Naive thymus-derived CD4-positive, alpha-beta T cell (primary cell): ENCODE results near the gene TPM2. TPM values are rescaled to one million over a fixed set of nuclear protein-coding genes. Genes with fewer than 3 reads are reported as not detected.
"Not testable (repeated sequence)": the region's sequence is repeated elsewhere in the genome, so short reads cannot be mapped to it uniquely, and the experiment has no call there.

Source experiments
- ATAC-seq: fragments of 150-1000 bp; cut with Tn5 transposase; 2 replicates; pipeline ENCODE4 v1.10.0; 2021; ENCODE audit warnings: mild to moderate bottlenecking, moderate library complexity
- CTCF ChIA-PET: fragments of 350-600 bp; sonication (Branson Sonifier 250); formaldehyde crosslinking; loops from one replicate; lab custom pipeline; 2021; ENCODE audit warnings: antibody characterized with exemption; lab: Charles Lee
- POLR2A ChIA-PET: fragments of 350-600 bp; sonication (Branson Sonifier 250); formaldehyde crosslinking; loops from one replicate; lab custom pipeline; 2021; ENCODE audit warnings: antibody characterized with exemption, inconsistent platforms; lab: Charles Lee
- DNase-seq, 9 donors: peaks; one replicate each; pipeline versions ENCODE4 v3.0.0 to v3.0.0-alpha.2; 2020 to 2022; ENCODE audit warnings: mixed read lengths in 1 of 9
- H3K27ac ChIP-seq: one replicate; pipeline ENCODE4 v1.7.0; 2013; ENCODE audit warnings: mild to moderate bottlenecking, low read depth, low read length, moderate library complexity
- H3K27me3 ChIP-seq, 2 donors: one replicate each; pipeline ENCODE4 v1.7.0; 2013; ENCODE audit warnings: low read length in 2 of 2, mild to moderate bottlenecking in 2 of 2, moderate library complexity in 2 of 2; ENCODE audit not compliant: control insufficient read depth in 2 of 2, insufficient read depth in 2 of 2
- H3K36me3 ChIP-seq, 3 experiments: 1 replicate in 2 of 3; 2 replicates in 1 of 3; pipeline ENCODE4 v1.7.0; 2013; ENCODE audit warnings: low read length in 3 of 3, mild to moderate bottlenecking in 3 of 3, moderate library complexity in 1 of 3; ENCODE audit not compliant: insufficient read depth in 3 of 3, control insufficient read depth in 2 of 3
- H3K4me1 ChIP-seq, 2 donors: one replicate each; pipeline ENCODE4 v1.7.0; 2013; ENCODE audit warnings: low read length in 2 of 2, mild to moderate bottlenecking in 2 of 2, moderate library complexity in 1 of 2; ENCODE audit not compliant: control insufficient read depth in 2 of 2, insufficient read depth in 2 of 2
- H3K4me3 ChIP-seq: 2 replicates; pipeline ENCODE4 v1.7.0; 2013; ENCODE audit warnings: mild to moderate bottlenecking, low read length
- H3K9me3 ChIP-seq, 3 experiments: 1 replicate in 2 of 3; 2 replicates in 1 of 3; pipeline ENCODE4 v1.7.0; 2013; ENCODE audit warnings: low read length in 3 of 3; ENCODE audit not compliant: control insufficient read depth in 2 of 3
- H3K27ac Mint-ChIP-seq, 9 donors: one replicate each; pipeline ENCODE4 v1.8.0; 2020 to 2022; ENCODE audit warnings: mixed read lengths in 9 of 9, mild to moderate bottlenecking in 8 of 9, moderate library complexity in 5 of 9, inconsistent platforms in 2 of 9
- H3K27me3 Mint-ChIP-seq, 5 donors: one replicate each; pipeline ENCODE4 v1.8.0; 2021 to 2022; ENCODE audit warnings: mixed read lengths in 5 of 5, mild to moderate bottlenecking in 1 of 5
- H3K36me3 Mint-ChIP-seq, 5 donors: one replicate each; pipeline ENCODE4 v1.8.0; 2020 to 2022; ENCODE audit warnings: mixed read lengths in 5 of 5, mild to moderate bottlenecking in 3 of 5, inconsistent platforms in 1 of 5
- H3K4me1 Mint-ChIP-seq, 7 donors: one replicate each; pipeline ENCODE4 v1.8.0; 2020 to 2022; ENCODE audit warnings: mixed read lengths in 7 of 7, mild to moderate bottlenecking in 3 of 7, inconsistent platforms in 1 of 7
- H3K4me3 Mint-ChIP-seq, 10 donors: one replicate each; pipeline ENCODE4 v1.8.0; 2020 to 2022; ENCODE audit warnings: mild to moderate bottlenecking in 10 of 10, mixed read lengths in 10 of 10, moderate library complexity in 6 of 10, inconsistent platforms in 2 of 10
- H3K9me3 Mint-ChIP-seq, 11 donors: one replicate each; pipeline ENCODE4 v1.8.0; 2020 to 2022; ENCODE audit warnings: mixed read lengths in 11 of 11, mild to moderate bottlenecking in 4 of 11, inconsistent platforms in 1 of 11, moderate library complexity in 1 of 11
- intact Hi-C, 2 donors: fragments of 100-400 bp; cut with micrococcal nuclease; formaldehyde crosslinking; loops; one replicate each; pipeline ENCODE4 v1.15.1; 2023
- polyA plus RNA-seq, 2 donors: library from polyadenylated mRNA; unstranded; fragments of 300-500 nt; fragmentation: Illumina TruSeq; gene quantifications; one replicate each; pipeline ENCODE4 v1.2.3, GENCODE V29; 2021
- total RNA-seq, 6 experiments: library from RNA in 5 of 6; stranded (reverse) in 5 of 6; gene quantifications; 1 replicate in 5 of 6; 2 replicates in 1 of 6; pipeline ENCODE4 v1.2.3 and lab custom pipeline; 2021 to 2026

The TPM2 gene
- total and polyA plus RNA-seq, 7 experiments from 2014 or later = 0.87 to 136 (median 40.0) TPM; not detected in 1

GRCh38 chr9:35639225-35639624 is 50.5 kb downstream of the TPM2 start:
- DNase-seq, intact Hi-C loops, H3K27me3 ChIP-seq, H3K9me3 Mint-ChIP-seq, H3K4me3 ChIP-seq, H3K36me3 ChIP-seq, H3K9me3 ChIP-seq, H3K27me3 Mint-ChIP-seq: not testable (repeated sequence)
- peak overlapping the region; percentile 61 for H3K27ac ChIP-seq
- H3K4me1 ChIP-seq = peaks cover 19 to 35% of the 10 kb centered on the region in 2 donors
- Mint-ChIP-seq H3K27ac (peak overlapping the region; percentile 23 to 91 (median 85)), H3K4me1 (peaks cover 48 to 78% (median 71%) of the 10 kb centered on the region in 7 donors), H3K36me3 (peaks cover 3 to 37% (median 8%) of the 10 kb centered on the region in 5 donors), H3K4me3 (peak overlapping the region in 8 of 10 donors; percentile 37 to 75 (median 63))
- peak; percentile 37 for ATAC-seq
- CTCF ChIA-PET = interaction anchor here (1.4 to 1.6 kb wide), 4 partner anchors 16 to 28 kb away, joined by 3 to 6 read pairs (median 4); no protein-coding TSS in a partner anchor
- POLR2A ChIA-PET = interaction anchor here (1.0 to 2.5 kb wide), 4 partner anchors 8 to 66 kb away, joined by 3 to 14 read pairs (median 5); partner anchors contain the start of genes CCDC107, RMRP and SIT1

GRCh38 chr9:35638751-35639150 is 51.0 kb downstream of the TPM2 start:
- H3K9me3 Mint-ChIP-seq, H3K4me3 ChIP-seq, H3K27me3 Mint-ChIP-seq, H3K36me3 ChIP-seq, H3K9me3 ChIP-seq, H3K27me3 ChIP-seq: not testable (repeated sequence)
- intact Hi-C loops = loop anchor here in 1 of 2 donors (1.0 kb wide), 1 partner anchor 8 kb away; no protein-coding TSS in a partner anchor
- ChIA-PET POLR2A (interaction anchor here (1.0 to 2.5 kb wide), 4 partner anchors 8 to 66 kb away, joined by 3 to 14 read pairs (median 5); partner anchors contain the start of genes CCDC107, RMRP and SIT1), CTCF (interaction anchor here (0.8 to 1.5 kb wide), 4 partner anchors 16 to 27 kb away, joined by 3 to 5 read pairs (median 4); partner anchors contain the start of genes CCDC107 and RMRP)
- H3K4me3 Mint-ChIP-seq = peak overlapping the region; percentile 15 to 70 (median 56)
- peak overlapping the region; percentile 66 to 90 (median 85) for H3K27ac Mint-ChIP-seq
- DNase-seq (peak in 5 of 9 donors; percentile 35 to 59 (median 48)), ATAC-seq (peak; percentile 69)
- Histone ChIP-seq H3K4me1 (peaks cover 19 to 35% of the 10 kb centered on the region in 2 donors), H3K27ac (peak overlapping the region; percentile 61)
- peaks cover 3 to 37% (median 8%) of the 10 kb centered on the region in 5 donors for H3K36me3 Mint-ChIP-seq
- peaks cover 47 to 77% (median 70%) of the 10 kb centered on the region in 7 donors for H3K4me1 Mint-ChIP-seq

GRCh38 chr9:35637427-35637955 is 52.2 kb downstream of the TPM2 start:
- H3K9me3 Mint-ChIP-seq, DNase-seq, intact Hi-C loops, ATAC-seq, H3K27me3 Mint-ChIP-seq, H3K4me3 ChIP-seq, CTCF ChIA-PET, H3K27me3 ChIP-seq, H3K9me3 ChIP-seq, H3K36me3 ChIP-seq: not testable (repeated sequence)
- Mint-ChIP-seq H3K4me1 (peaks cover 43 to 69% (median 59%) of the 10 kb centered on the region in 7 donors), H3K27ac (peak overlapping the region; percentile 66 to 92 (median 85)), H3K36me3 (peaks cover 3 to 32% (median 8%) of the 10 kb centered on the region in 5 donors), H3K4me3 (peak overlapping the region in 7 of 10 donors; percentile 7 to 65 (median 55))
- peak overlapping the region; percentile 57 for H3K27ac ChIP-seq
- H3K4me1 ChIP-seq = peaks cover 19 to 35% of the 10 kb centered on the region in 2 donors
- POLR2A ChIA-PET = interaction anchor here (0.5 kb wide), 1 partner anchor 9 kb away, joined by 3 read pairs; no protein-coding TSS in a partner anchor

- intact Hi-C loops, H3K27ac ChIP-seq, CTCF ChIA-PET, H3K36me3 ChIP-seq, DNase-seq, H3K27me3 Mint-ChIP-seq, H3K27me3 ChIP-seq, ATAC-seq, H3K9me3 Mint-ChIP-seq, H3K9me3 ChIP-seq, H3K4me3 ChIP-seq: not testable (repeated sequence)
- POLR2A ChIA-PET = interaction anchor here (1.2 kb wide), 1 partner anchor 17 kb away, joined by 5 read pairs; no protein-coding TSS in a partner anchor
- peaks cover 43 to 69% (median 57%) of the 10 kb centered on the region in 7 donors for H3K4me1 Mint-ChIP-seq
- peaks cover 19 to 35% of the 10 kb centered on the region in 2 donors for H3K4me1 ChIP-seq
- peak overlapping the region in 3 of 10 donors; percentile 16 to 40 (median 20) for H3K4me3 Mint-ChIP-seq
- H3K27ac Mint-ChIP-seq = peak overlapping the region in 3 of 9 donors; percentile 21 to 90 (median 75)
- H3K36me3 Mint-ChIP-seq = peaks cover 3 to 28% (median 8%) of the 10 kb centered on the region in 5 donors
These were observed 52.9 kb downstream of the TPM2 start for GRCh38 chr9:35636877-35637246.

GRCh38 chr9:35636135-35636876 is 53.4 kb downstream of the TPM2 start:
- ChIA-PET POLR2A (interaction anchor here (1.0 to 1.4 kb wide), 3 partner anchors 17 to 54 kb away, joined by 3 to 5 read pairs (median 3); partner anchors contain the start of gene TPM2), CTCF (interaction anchor here (1.2 kb wide), 1 partner anchor 22 kb away, joined by 3 read pairs; the partner anchor contains the start of gene CCDC107)
- intact Hi-C loops = no loop called here

GRCh38 chr9:35635730-35636129 is 54.0 kb downstream of the TPM2 start:
- intact Hi-C loops = no loop called here
- H3K27ac ChIP-seq = no peak overlapping the region
- no peaks in the 10 kb centered on the region for H3K36me3 ChIP-seq
- H3K9me3 ChIP-seq = no peaks in the 10 kb centered on the region
- H3K27me3 ChIP-seq = no peaks in the 10 kb centered on the region
- no peak for ATAC-seq
- no peak for DNase-seq
- Mint-ChIP-seq H3K9me3 (peaks cover 0 to 5% (median 0%) of the 10 kb centered on the region in 11 donors), H3K4me3 (no peak overlapping the region), H3K36me3 (peaks cover 3 to 18% (median 6%) of the 10 kb centered on the region in 5 donors), H3K4me1 (peaks cover 34 to 58% (median 47%) of the 10 kb centered on the region in 7 donors), H3K27ac (peak overlapping the region in 4 of 9 donors; percentile 45 to 90 (median 63)), H3K27me3 (no peaks in the 10 kb centered on the region)
- no peak overlapping the region for H3K4me3 ChIP-seq
- ChIA-PET CTCF (interaction anchor here (1.2 kb wide), 1 partner anchor 23 kb away, joined by 3 read pairs; the partner anchor contains the start of gene CCDC107), POLR2A (interaction anchor here (0.7 to 1.7 kb wide), 6 partner anchors 11 to 56 kb away, joined by 3 to 6 read pairs (median 4); partner anchors contain the start of gene TPM2)
- H3K4me1 ChIP-seq = peaks cover 19 to 35% of the 10 kb centered on the region in 2 donors

More at GRCh38 chr9:35636135-35636876, 53.4 kb downstream of the TPM2 start:
- Mint-ChIP-seq H3K9me3 (peaks cover 0 to 5% (median 0%) of the 10 kb centered on the region in 11 donors), H3K4me1 (peaks cover 38 to 64% (median 53%) of the 10 kb centered on the region in 7 donors), H3K27me3 (no peaks in the 10 kb centered on the region), H3K4me3 (peak overlapping the region in 2 of 10 donors; percentile 20 to 37), H3K36me3 (peaks cover 3 to 23% (median 8%) of the 10 kb centered on the region in 5 donors), H3K27ac (peak overlapping the region in 6 of 9 donors; percentile 21 to 90 (median 62))
- H3K4me1 ChIP-seq = peaks cover 19 to 35% of the 10 kb centered on the region in 2 donors
- H3K27me3 ChIP-seq = no peaks in the 10 kb centered on the region
- no peak overlapping the region for H3K27ac ChIP-seq
- no peaks in the 10 kb centered on the region for H3K36me3 ChIP-seq
- ATAC-seq (peak; percentile 49), DNase-seq (no peak)
- no peak overlapping the region for H3K4me3 ChIP-seq
- no peaks in the 10 kb centered on the region for H3K9me3 ChIP-seq
